DND-41 (cell line): ENCODE results near the gene CCDC92B.

Experiments
- EZH2 ChIP-seq: IDR thresholded peaks from 3 replicates; pipeline ENCODE4 v1.6.1; 2012; ENCODE audit warnings: borderline replicate concordance, low read depth, mild to moderate bottlenecking, moderate library complexity, low read length, inconsistent platforms; ENCODE audit not compliant: severe bottlenecking
- TF ChIP-seq, protein P1 (sequence below): IDR thresholded peaks from 2 replicates; pipeline ENCODE4 v1.5.1; 2012; ENCODE audit warnings: borderline replicate concordance, low read length, moderate library complexity, mild to moderate bottlenecking; ENCODE audit not compliant: poor library complexity, severe bottlenecking; ENCODE audit errors: extremely low read depth

DNA sequence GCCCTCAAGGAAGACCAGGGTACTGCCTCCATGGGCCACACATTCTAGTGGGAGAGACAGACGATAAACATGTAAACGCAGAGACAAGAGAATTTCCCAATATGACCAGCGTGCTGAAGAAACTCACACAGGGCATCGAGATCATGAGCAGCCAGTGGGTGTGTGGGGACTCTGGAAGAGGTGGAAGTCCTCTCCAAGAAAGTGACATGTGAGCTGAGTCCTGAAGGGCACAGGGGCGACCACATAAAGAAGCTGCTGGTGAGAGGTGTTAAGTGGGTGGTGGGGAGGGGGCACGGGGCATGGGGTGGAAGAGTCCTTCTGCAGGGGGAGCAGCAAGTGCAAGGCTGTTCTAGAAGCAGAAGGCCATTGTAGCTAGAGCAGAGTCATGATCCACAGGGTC is 25.8 kb upstream of the CCDC92B start:
- TF ChIP-seq, protein P1, sequence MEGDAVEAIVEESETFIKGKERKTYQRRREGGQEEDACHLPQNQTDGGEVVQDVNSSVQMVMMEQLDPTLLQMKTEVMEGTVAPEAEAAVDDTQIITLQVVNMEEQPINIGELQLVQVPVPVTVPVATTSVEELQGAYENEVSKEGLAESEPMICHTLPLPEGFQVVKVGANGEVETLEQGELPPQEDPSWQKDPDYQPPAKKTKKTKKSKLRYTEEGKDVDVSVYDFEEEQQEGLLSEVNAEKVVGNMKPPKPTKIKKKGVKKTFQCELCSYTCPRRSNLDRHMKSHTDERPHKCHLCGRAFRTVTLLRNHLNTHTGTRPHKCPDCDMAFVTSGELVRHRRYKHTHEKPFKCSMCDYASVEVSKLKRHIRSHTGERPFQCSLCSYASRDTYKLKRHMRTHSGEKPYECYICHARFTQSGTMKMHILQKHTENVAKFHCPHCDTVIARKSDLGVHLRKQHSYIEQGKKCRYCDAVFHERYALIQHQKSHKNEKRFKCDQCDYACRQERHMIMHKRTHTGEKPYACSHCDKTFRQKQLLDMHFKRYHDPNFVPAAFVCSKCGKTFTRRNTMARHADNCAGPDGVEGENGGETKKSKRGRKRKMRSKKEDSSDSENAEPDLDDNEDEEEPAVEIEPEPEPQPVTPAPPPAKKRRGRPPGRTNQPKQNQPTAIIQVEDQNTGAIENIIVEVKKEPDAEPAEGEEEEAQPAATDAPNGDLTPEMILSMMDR, result no peak
- TF ChIP-seq EZH2, result no peak
